Loucy (cell line): ENCODE measurements around the gene OPA3.

Experiments
- H2AFZ ChIP-seq: fragments of 200-600 bp; sonication (generic); 2 replicates; pipeline ENCODE4 v1.6.0; 2016; ENCODE audit warnings: antibody characterized with exemption, mild to moderate bottlenecking, low read length, moderate library complexity
- H3F3A ChIP-seq: fragments of 200-600 bp; 2 replicates; pipeline ENCODE4 v1.6.0; 2016; ENCODE audit warnings: antibody characterized with exemption, low read depth, mild to moderate bottlenecking
- H3K27me3 ChIP-seq: fragments of 200-600 bp; sonication (generic); 2 replicates; pipeline ENCODE4 v1.6.1; 2014; ENCODE audit warnings: low read length, mild to moderate bottlenecking; ENCODE audit not compliant: insufficient read depth, poor library complexity, severe bottlenecking
- H3K36me3 ChIP-seq: fragments of 200-600 bp; sonication (generic); 2 replicates; pipeline ENCODE4 v1.6.1; 2016; ENCODE audit warnings: low read length; ENCODE audit not compliant: insufficient read depth
- H3K4me1 ChIP-seq: fragments of 200-600 bp; sonication (generic); 2 replicates; pipeline ENCODE4 v1.5.1; 2014; ENCODE audit warnings: low read length, mild to moderate bottlenecking; ENCODE audit not compliant: insufficient read depth, poor library complexity, severe bottlenecking
- H3K4me2 ChIP-seq: fragments of 200-600 bp; sonication (generic); 2 replicates; pipeline ENCODE4 v1.6.0; 2014; ENCODE audit warnings: antibody characterized with exemption, low read length, low read depth, mild to moderate bottlenecking; ENCODE audit not compliant: poor library complexity, severe bottlenecking
- H3K4me3 ChIP-seq: fragments of 200-600 bp; sonication (generic); 2 replicates; pipeline ENCODE4 v1.5.1; 2014; ENCODE audit warnings: low read length, mild to moderate bottlenecking, mixed read lengths; ENCODE audit not compliant: poor library complexity, severe bottlenecking
- H3K79me2 ChIP-seq: fragments of 200-600 bp; sonication (generic); 2 replicates; pipeline ENCODE4 v1.6.1; 2014; ENCODE audit warnings: low read length; ENCODE audit not compliant: insufficient read depth
- H3K9ac ChIP-seq: fragments of 200-600 bp; sonication (generic); 2 replicates; pipeline ENCODE4 v1.6.0; 2014; ENCODE audit warnings: mild to moderate bottlenecking, low read depth, low read length, moderate library complexity; ENCODE audit not compliant: poor library complexity, severe bottlenecking
- H3K9me2 ChIP-seq: fragments of 200-600 bp; sonication (generic); replicated peaks from 2 replicates; pipeline ENCODE4 v1.6.1; 2016; ENCODE audit warnings: low read depth, low read length, mixed read lengths
- H3K9me3 ChIP-seq: fragments of 200-600 bp; sonication (generic); 2 replicates; pipeline ENCODE4 v1.6.1; 2014; ENCODE audit warnings: mild to moderate bottlenecking, antibody characterized with exemption, low read length, low read depth; ENCODE audit not compliant: insufficient read depth
- H4K20me1 ChIP-seq: fragments of 200-600 bp; sonication (generic); 2 replicates; pipeline ENCODE4 v1.6.0; 2014; ENCODE audit warnings: antibody characterized with exemption, low read length, mild to moderate bottlenecking; ENCODE audit not compliant: insufficient read depth, poor library complexity, severe bottlenecking
- EZH2phosphoT487 ChIP-seq: fragments of 200-600 bp; IDR thresholded peaks from 2 replicates; pipeline ENCODE4 v1.6.1; 2018; ENCODE audit warnings: antibody characterized with exemption, mild to moderate bottlenecking, moderate library complexity, borderline replicate concordance
- TF ChIP-seq, protein P1 (sequence below): fragments of 200-600 bp; sonication (generic); conservative IDR thresholded peaks from 2 replicates; pipeline ENCODE4 v1.5.1; 2014; ENCODE audit warnings: mild to moderate bottlenecking, antibody characterized with exemption, low read length

The OPA3 gene

DNA sequence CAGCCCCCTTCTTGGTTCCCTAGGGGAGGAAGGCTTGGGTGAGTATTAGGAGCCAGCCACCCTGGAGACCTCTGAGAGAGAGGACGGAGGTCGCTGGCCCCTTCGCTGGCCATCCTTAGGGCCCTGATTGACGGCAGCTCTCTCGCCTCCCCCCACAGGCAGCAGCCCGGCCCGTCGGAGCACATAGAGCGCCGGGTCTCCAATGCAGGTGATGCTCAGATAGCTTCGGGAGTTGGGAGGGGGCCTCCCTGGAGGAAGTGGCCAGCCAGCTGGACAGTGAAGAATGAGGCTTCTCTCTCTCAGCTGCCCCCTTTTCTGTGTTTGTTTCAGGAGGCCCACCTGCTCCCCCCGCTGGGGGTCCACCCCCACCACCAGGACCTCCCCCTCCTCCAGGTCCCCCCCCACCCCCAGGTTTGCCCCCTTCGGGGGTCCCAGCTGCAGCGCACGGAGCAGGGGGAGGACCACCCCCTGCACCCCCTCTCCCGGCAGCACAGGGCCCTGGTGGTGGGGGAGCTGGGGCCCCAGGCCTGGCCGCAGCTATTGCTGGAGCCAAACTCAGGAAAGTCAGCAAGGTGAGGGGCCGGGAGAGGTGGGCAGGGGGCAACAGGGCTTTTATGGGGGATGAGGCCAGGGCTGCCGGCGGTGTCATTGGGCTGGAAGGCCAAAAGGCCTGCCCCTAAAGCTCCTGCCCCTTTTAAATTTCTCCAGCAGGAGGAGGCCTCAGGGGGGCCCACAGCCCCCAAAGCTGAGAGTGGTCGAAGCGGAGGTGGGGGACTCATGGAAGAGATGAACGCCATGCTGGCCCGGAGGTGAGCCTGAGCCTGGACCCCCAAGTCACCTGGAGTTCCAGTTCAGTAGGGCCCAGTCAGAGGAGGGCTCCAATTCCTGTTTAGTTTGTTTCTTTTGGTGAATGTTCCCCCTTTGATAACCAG, 62.3 kb downstream of the OPA3 start:
- no peaks in the 10 kb centered on the region for H3K27me3 ChIP-seq
- H3K36me3 ChIP-seq, result peaks cover 84% of the 10 kb centered on the region
- H3K4me1 ChIP-seq, result no peaks in the 10 kb centered on the region
- TF ChIP-seq, protein P1, sequence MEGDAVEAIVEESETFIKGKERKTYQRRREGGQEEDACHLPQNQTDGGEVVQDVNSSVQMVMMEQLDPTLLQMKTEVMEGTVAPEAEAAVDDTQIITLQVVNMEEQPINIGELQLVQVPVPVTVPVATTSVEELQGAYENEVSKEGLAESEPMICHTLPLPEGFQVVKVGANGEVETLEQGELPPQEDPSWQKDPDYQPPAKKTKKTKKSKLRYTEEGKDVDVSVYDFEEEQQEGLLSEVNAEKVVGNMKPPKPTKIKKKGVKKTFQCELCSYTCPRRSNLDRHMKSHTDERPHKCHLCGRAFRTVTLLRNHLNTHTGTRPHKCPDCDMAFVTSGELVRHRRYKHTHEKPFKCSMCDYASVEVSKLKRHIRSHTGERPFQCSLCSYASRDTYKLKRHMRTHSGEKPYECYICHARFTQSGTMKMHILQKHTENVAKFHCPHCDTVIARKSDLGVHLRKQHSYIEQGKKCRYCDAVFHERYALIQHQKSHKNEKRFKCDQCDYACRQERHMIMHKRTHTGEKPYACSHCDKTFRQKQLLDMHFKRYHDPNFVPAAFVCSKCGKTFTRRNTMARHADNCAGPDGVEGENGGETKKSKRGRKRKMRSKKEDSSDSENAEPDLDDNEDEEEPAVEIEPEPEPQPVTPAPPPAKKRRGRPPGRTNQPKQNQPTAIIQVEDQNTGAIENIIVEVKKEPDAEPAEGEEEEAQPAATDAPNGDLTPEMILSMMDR, result no peak
- TF ChIP-seq EZH2phosphoT487, result no peak
- no peak overlapping the region for H3K4me2 ChIP-seq
- no peaks in the 10 kb centered on the region for H3K9me2 ChIP-seq
- H3K79me2 ChIP-seq, result peaks cover 8% of the 10 kb centered on the region; the same call in 1 of the 2 replicates
- H3F3A ChIP-seq, result no peaks in the 10 kb centered on the region; the same call in 1 of the 2 replicates
- no peak overlapping the region for H3K9ac ChIP-seq
- no peak overlapping the region for H3K4me3 ChIP-seq
- peaks cover 16% of the 10 kb centered on the region for H4K20me1 ChIP-seq
- H3K9me3 ChIP-seq, result no peaks in the 10 kb centered on the region
- no peak overlapping the region for H2AFZ ChIP-seq

DNA sequence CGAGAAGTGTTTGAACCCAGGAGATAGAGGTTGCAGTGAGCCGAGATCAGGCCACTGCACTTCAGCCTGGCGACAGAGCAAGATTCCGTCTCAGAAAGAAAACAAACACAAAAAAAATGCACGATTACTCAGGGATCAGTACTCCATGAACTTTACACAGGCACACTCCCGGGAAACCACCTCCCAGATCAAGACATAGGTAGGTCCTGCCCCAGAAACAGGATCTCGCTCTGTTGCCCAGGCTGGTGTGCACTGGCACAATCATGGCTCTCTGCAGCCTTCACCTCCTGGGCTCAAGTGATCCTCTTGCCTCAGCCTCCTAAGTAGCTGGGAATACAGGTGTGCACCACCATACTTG, 66.2 kb downstream of the OPA3 start:
- H3K4me3 ChIP-seq, result no peak overlapping the region
- H4K20me1 ChIP-seq, result peaks cover 41% of the 10 kb centered on the region
- no peak overlapping the region for H2AFZ ChIP-seq
- no peaks in the 10 kb centered on the region for H3K27me3 ChIP-seq
- H3K9ac ChIP-seq, result no peak overlapping the region
- H3K9me2 ChIP-seq, result no peaks in the 10 kb centered on the region
- peaks cover 76% of the 10 kb centered on the region; the same call in 1 of the 2 replicates for H3K36me3 ChIP-seq
- H3K4me2 ChIP-seq, result no peak overlapping the region
- peaks cover 24% of the 10 kb centered on the region for H3K4me1 ChIP-seq
- TF ChIP-seq, protein P1, result no peak
- no peak for TF ChIP-seq EZH2phosphoT487
- H3K79me2 ChIP-seq, result peaks cover 42% of the 10 kb centered on the region
- no peaks in the 10 kb centered on the region; the same call in 1 of the 2 replicates for H3F3A ChIP-seq
- H3K9me3 ChIP-seq, result no peaks in the 10 kb centered on the region

GRCh38 chr19:45517641-45518468, 66.7 kb downstream of the OPA3 start:
- no peaks in the 10 kb centered on the region for H3K9me2 ChIP-seq
- peaks cover 24% of the 10 kb centered on the region for H3K4me1 ChIP-seq
- no peak overlapping the region for H3K4me3 ChIP-seq
- no peak overlapping the region for H2AFZ ChIP-seq
- no peaks in the 10 kb centered on the region for H3K9me3 ChIP-seq
- peaks cover 48% of the 10 kb centered on the region for H3K79me2 ChIP-seq
- H4K20me1 ChIP-seq, result peaks cover 47% of the 10 kb centered on the region
- no peak overlapping the region for H3K9ac ChIP-seq
- no peaks in the 10 kb centered on the region for H3K27me3 ChIP-seq
- no peak for TF ChIP-seq EZH2phosphoT487
- TF ChIP-seq, protein P1, result no peak
- peaks cover 71% of the 10 kb centered on the region; the same call in 1 of the 2 replicates for H3K36me3 ChIP-seq
- no peaks in the 10 kb centered on the region; the same call in 1 of the 2 replicates for H3F3A ChIP-seq
- H3K4me2 ChIP-seq, result no peak overlapping the region
